IMR-90 (cell line): ENCODE measurements around the gene TBC1D23.

Experiments
- CEBPB ChIP-seq: IDR thresholded peaks from 2 replicates; pipeline ENCODE4 v1.6.1; 2012; ENCODE audit warnings: low read depth, low read length, improper control_type of control experiment
- CHD1 ChIP-seq: IDR thresholded peaks from 2 replicates; pipeline ENCODE4 v1.6.1; 2012; ENCODE audit warnings: low read depth, low read length, improper control_type of control experiment
- CTCF ChIP-seq: conservative IDR thresholded peaks from 2 replicates; pipeline ENCODE4 v1.5.1; 2012; ENCODE audit warnings: mild to moderate bottlenecking, low read depth, low read length, improper control_type of control experiment
- ELK1 ChIP-seq: fragments of 150-350 bp; IDR thresholded peaks from 2 replicates; pipeline ENCODE4 v1.6.1; 2016; ENCODE audit warnings: low read depth, mild to moderate bottlenecking, low read length, moderate library complexity, borderline replicate concordance
- FOS ChIP-seq: fragments of 150-350 bp; IDR thresholded peaks from 2 replicates; pipeline ENCODE4 v1.6.1; 2016; ENCODE audit warnings: low read depth, low read length
- MAFK ChIP-seq: IDR thresholded peaks from 2 replicates; pipeline ENCODE4 v1.6.1; 2012; ENCODE audit warnings: low read depth, low read length, improper control_type of control experiment
- MAZ ChIP-seq: IDR thresholded peaks from 2 replicates; pipeline ENCODE4 v1.6.1; 2012; ENCODE audit warnings: low read depth, mild to moderate bottlenecking, low read length, improper control_type of control experiment, moderate library complexity, borderline replicate concordance
- MXI1 ChIP-seq: IDR thresholded peaks from 2 replicates; pipeline ENCODE4 v1.6.1; 2012; ENCODE audit warnings: low read depth, mild to moderate bottlenecking, low read length, moderate library complexity, borderline replicate concordance
- NFE2L2 ChIP-seq: fragments of 150-350 bp; IDR thresholded peaks from 2 replicates; pipeline ENCODE4 v1.6.1; 2016; ENCODE audit warnings: low read depth, mild to moderate bottlenecking, low read length
- POLR2A ChIP-seq: IDR thresholded peaks from 2 replicates; pipeline ENCODE4 v1.6.1; 2012; ENCODE audit warnings: mild to moderate bottlenecking, low read depth, low read length
- RAD21 ChIP-seq: IDR thresholded peaks from 2 replicates; pipeline ENCODE4 v1.6.1; 2012; ENCODE audit warnings: low read length, improper control_type of control experiment
- RFX5 ChIP-seq: IDR thresholded peaks from 2 replicates; pipeline ENCODE4 v1.8.0; 2012; ENCODE audit warnings: low read depth, mild to moderate bottlenecking, low read length, moderate library complexity
- SMC3 ChIP-seq: fragments of 150-350 bp; IDR thresholded peaks from 2 replicates; pipeline ENCODE4 v1.6.1; 2016; ENCODE audit warnings: low read depth, mild to moderate bottlenecking, antibody characterized with exemption, low read length, moderate library complexity
- TF ChIP-seq, protein P1 (sequence below): fragments of 150-350 bp; IDR thresholded peaks from 2 replicates; pipeline ENCODE4 v1.6.1; 2017; ENCODE audit warnings: mild to moderate bottlenecking, antibody characterized with exemption, low read length, low read depth

- TF ChIP-seq POLR2A: no peak
- no peak for TF ChIP-seq MAZ
- TF ChIP-seq CHD1: no peak
- TF ChIP-seq RAD21: no peak
- no peak for TF ChIP-seq CTCF
- no peak for TF ChIP-seq FOS
- no peak for TF ChIP-seq RFX5
- TF ChIP-seq NFE2L2: no peak
- TF ChIP-seq ELK1: no peak
- no peak for TF ChIP-seq MAFK
- no peak for TF ChIP-seq SMC3
- no peak for TF ChIP-seq MXI1
- TF ChIP-seq CEBPB: no peak
- TF ChIP-seq, protein P1, sequence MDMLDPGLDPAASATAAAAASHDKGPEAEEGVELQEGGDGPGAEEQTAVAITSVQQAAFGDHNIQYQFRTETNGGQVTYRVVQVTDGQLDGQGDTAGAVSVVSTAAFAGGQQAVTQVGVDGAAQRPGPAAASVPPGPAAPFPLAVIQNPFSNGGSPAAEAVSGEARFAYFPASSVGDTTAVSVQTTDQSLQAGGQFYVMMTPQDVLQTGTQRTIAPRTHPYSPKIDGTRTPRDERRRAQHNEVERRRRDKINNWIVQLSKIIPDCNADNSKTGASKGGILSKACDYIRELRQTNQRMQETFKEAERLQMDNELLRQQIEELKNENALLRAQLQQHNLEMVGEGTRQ: no peak
These were observed 16.5 kb downstream of the TBC1D23 start for GRCh38 chr3:100277255-100277800.
